A549 (cell line): ENCODE measurements around the gene RIN2.

ENCODE experiments used
- CTCF ChIP-seq: fragments of >200 bp; sonication (Bioruptor Twin); formaldehyde crosslinking; IDR thresholded peaks from 3 replicates; pipeline ENCODE4 v1.5.1; 2016
- SMC3 ChIP-seq: fragments of >200 bp; sonication (Bioruptor Twin); formaldehyde crosslinking; IDR thresholded peaks from 3 replicates; pipeline ENCODE4 v1.6.1; 2018; ENCODE audit warnings: inconsistent platforms
- SREBF2 ChIP-seq: fragments of 450-650 bp; IDR thresholded peaks from 2 replicates; pipeline ENCODE4 v1.6.1; 2014; ENCODE audit warnings: mild to moderate bottlenecking, moderate library complexity

GRCh38 chr20:19793716-19794115 is 35.7 kb downstream of the RIN2 start:
- TF ChIP-seq CTCF (no peak), SMC3 (no peak), SREBF2 (no peak)
